Ovary (tissue), 3 donors: ENCODE data around the gene PSMD11.

Experiments used
- CTCF ChIP-seq, 3 donors: fragments of 450-650 bp in 2 of 3; fragments of 200-600 bp in 1 of 3; IDR thresholded peaks; one replicate each; pipeline versions ENCODE4 v1.5.1 to v1.8.0; 2016 to 2022; ENCODE audit warnings: antibody characterized with exemption in 3 of 3, mild to moderate bottlenecking in 1 of 3
- EP300 ChIP-seq: sonication (generic); formaldehyde crosslinking; IDR thresholded peaks from one replicate; pipeline ENCODE4 v1.6.1; 2017; ENCODE audit warnings: antibody characterized with exemption
- POLR2A ChIP-seq: fragments of 450-650 bp; IDR thresholded peaks from one replicate; pipeline ENCODE4 v1.6.1; 2017; ENCODE audit warnings: antibody characterized with exemption, mild to moderate bottlenecking, moderate library complexity
- donor health status: DM: no; HTN: no; CAD: no.

- TF ChIP-seq CTCF (IDR thresholded peaks at IDR 0.05) = no peak
- no peak for TF ChIP-seq EP300
- TF ChIP-seq POLR2A = no peak
Measured at GRCh38 chr17:32508926-32509325, 64.6 kb downstream of the PSMD11 start.
